OCI-LY1 (cell line): ENCODE results near the gene GCNT3.

Source experiments
- H2AFZ ChIP-seq: fragments of 200-600 bp; sonication (generic), shearing (Covaris generic); 2 replicates; pipeline ENCODE4 v1.6.0; 2014; ENCODE audit warnings: antibody characterized with exemption, mild to moderate bottlenecking, low read length
- H3F3A ChIP-seq: fragments of 200-600 bp; sonication (generic), shearing (Covaris generic); 2 replicates; pipeline ENCODE4 v1.6.0; 2014; ENCODE audit warnings: mild to moderate bottlenecking, antibody characterized with exemption, low read length, moderate library complexity; ENCODE audit not compliant: insufficient read depth
- H3K27ac ChIP-seq: fragments of 200-600 bp; sonication (generic); 2 replicates; pipeline ENCODE4 v1.5.1; 2014; ENCODE audit warnings: low read length, mixed run types, mild to moderate bottlenecking, low read depth; ENCODE audit not compliant: poor library complexity, severe bottlenecking
- H3K27me3 ChIP-seq: fragments of 200-600 bp; sonication (generic); 2 replicates; pipeline ENCODE4 v1.6.0; 2014; ENCODE audit warnings: antibody characterized with exemption, mild to moderate bottlenecking, low read length, moderate library complexity; ENCODE audit not compliant: insufficient read depth
- H3K36me3 ChIP-seq: fragments of 200-600 bp; sonication (generic); 2 replicates; pipeline ENCODE4 v1.6.1; 2014; ENCODE audit warnings: mild to moderate bottlenecking, antibody characterized with exemption, low read length, moderate library complexity, mixed read lengths; ENCODE audit not compliant: insufficient read depth
- H3K4me1 ChIP-seq: fragments of 200-600 bp; sonication (generic); 2 replicates; pipeline ENCODE4 v1.5.1; 2014; ENCODE audit warnings: mild to moderate bottlenecking, low read length, moderate library complexity; ENCODE audit not compliant: insufficient read depth, severe bottlenecking
- H3K4me2 ChIP-seq: fragments of 200-600 bp; sonication (generic), shearing (Covaris generic); 2 replicates; pipeline ENCODE4 v1.6.1; 2014; ENCODE audit warnings: low read length
- H3K4me3 ChIP-seq: fragments of 200-600 bp; sonication (generic); 2 replicates; pipeline ENCODE4 v1.5.1; 2014; ENCODE audit warnings: low read length, low read depth, mild to moderate bottlenecking, mixed read lengths; ENCODE audit not compliant: poor library complexity, severe bottlenecking
- H3K79me2 ChIP-seq: fragments of 200-600 bp; shearing (Covaris generic); 2 replicates; pipeline ENCODE4 v1.6.1; 2016; ENCODE audit warnings: mixed run types, low read length, mixed read lengths; ENCODE audit not compliant: insufficient read depth
- H3K9ac ChIP-seq: fragments of 200-600 bp; sonication (generic), shearing (Covaris generic); 2 replicates; pipeline ENCODE4 v1.6.1; 2014; ENCODE audit warnings: mild to moderate bottlenecking, low read length, mixed read lengths
- H3K9me2 ChIP-seq: fragments of 200-600 bp; sonication (generic), shearing (Covaris generic); 2 replicates; pipeline ENCODE4 v1.6.1; 2014; ENCODE audit warnings: low read depth, mild to moderate bottlenecking, low read length, mixed read lengths
- H3K9me3 ChIP-seq: fragments of 200-600 bp; shearing (Covaris generic); 2 replicates; pipeline ENCODE4 v1.6.1; 2014; ENCODE audit warnings: low read length, mixed read lengths
- H4K20me1 ChIP-seq: fragments of 200-600 bp; sonication (generic), shearing (Covaris generic); 2 replicates; pipeline ENCODE4 v1.6.0; 2016; ENCODE audit warnings: mild to moderate bottlenecking, low read length; ENCODE audit not compliant: insufficient read depth
- CTCF ChIP-seq: fragments of 200-600 bp; sonication (generic), shearing (Covaris generic); IDR thresholded peaks from 2 replicates; pipeline ENCODE4 v1.5.1; 2017; ENCODE audit warnings: mild to moderate bottlenecking, antibody characterized with exemption, low read length, moderate library complexity, mixed read lengths
- EZH2 ChIP-seq: fragments of 200-600 bp; sonication (generic), shearing (Covaris generic); IDR thresholded peaks from 2 replicates; pipeline ENCODE4 v1.8.0; 2017; ENCODE audit warnings: borderline replicate concordance, mixed run types, mild to moderate bottlenecking, antibody characterized with exemption, low read length, moderate library complexity, mixed read lengths

Gene GCNT3

GRCh38 chr15:59598461-59598860 is 13.1 kb upstream of the GCNT3 start:
- Histone ChIP-seq H3K4me2 (no peak overlapping the region), H3F3A (no peaks in the 10 kb centered on the region), H2AFZ (no peak overlapping the region), H3K9me2 (no peaks in the 10 kb centered on the region), H3K4me1 (no peaks in the 10 kb centered on the region), H3K9ac (no peak overlapping the region), H3K27me3 (no peaks in the 10 kb centered on the region; the same call in 1 of the 2 replicates), H3K36me3 (no peaks in the 10 kb centered on the region), H4K20me1 (no peaks in the 10 kb centered on the region), H3K9me3 (no peaks in the 10 kb centered on the region), H3K79me2 (no peaks in the 10 kb centered on the region), H3K27ac (no peak overlapping the region), H3K4me3 (no peak overlapping the region)
- TF ChIP-seq EZH2 (no peak), CTCF (no peak)

GRCh38 chr15:59605994-59606393 is 5.6 kb upstream of the GCNT3 start:
- Histone ChIP-seq H3K9ac (no peak overlapping the region), H3F3A (no peaks in the 10 kb centered on the region), H4K20me1 (no peaks in the 10 kb centered on the region), H2AFZ (no peak overlapping the region), H3K4me1 (no peaks in the 10 kb centered on the region), H3K4me3 (no peak overlapping the region), H3K27me3 (no peaks in the 10 kb centered on the region; the same call in 1 of the 2 replicates), H3K36me3 (no peaks in the 10 kb centered on the region), H3K9me3 (no peaks in the 10 kb centered on the region), H3K9me2 (no peaks in the 10 kb centered on the region), H3K27ac (no peak overlapping the region), H3K4me2 (no peak overlapping the region), H3K79me2 (no peaks in the 10 kb centered on the region)
- TF ChIP-seq EZH2 (no peak), CTCF (no peak)

- Histone ChIP-seq H3K36me3 (no peaks in the 10 kb centered on the region), H3K27ac (no peak overlapping the region), H2AFZ (no peak overlapping the region), H3K9me2 (no peaks in the 10 kb centered on the region), H3F3A (no peaks in the 10 kb centered on the region), H4K20me1 (no peaks in the 10 kb centered on the region), H3K4me3 (no peak overlapping the region), H3K4me1 (peaks cover 5% of the 10 kb centered on the region), H3K9me3 (no peaks in the 10 kb centered on the region), H3K79me2 (no peaks in the 10 kb centered on the region), H3K4me2 (no peak overlapping the region), H3K27me3 (no peaks in the 10 kb centered on the region), H3K9ac (no peak overlapping the region)
- TF ChIP-seq EZH2, result no peak
- no peak for TF ChIP-seq CTCF
Observed at GRCh38 chr15:59609730-59610712, 1.6 kb upstream of the GCNT3 start.
